HUES6 (cell line): ENCODE data around the gene PRKCA.
"Not testable (repeated sequence)": the region's sequence is repeated elsewhere in the genome, so short reads cannot be mapped to it uniquely, and the experiment has no call there.

Source experiments
- H3K27ac ChIP-seq: 2 replicates; pipeline ENCODE4 v1.7.0; 2013; ENCODE audit warnings: low read depth, mild to moderate bottlenecking, low read length, inconsistent platforms
- H3K27me3 ChIP-seq: 2 replicates; pipeline ENCODE4 v1.6.1; 2013; ENCODE audit warnings: low read length; ENCODE audit not compliant: control insufficient read depth, insufficient read depth
- H3K36me3 ChIP-seq: 2 replicates; pipeline ENCODE4 v1.6.1; 2013; ENCODE audit warnings: low read length; ENCODE audit not compliant: control insufficient read depth, insufficient read depth
- H3K4me1 ChIP-seq: 2 replicates; pipeline ENCODE4 v1.6.1; 2013; ENCODE audit warnings: low read length; ENCODE audit not compliant: control insufficient read depth, insufficient read depth
- H3K4me3 ChIP-seq: 2 replicates; pipeline ENCODE4 v1.5.1; 2013; ENCODE audit warnings: low read depth, low read length
- H3K9ac ChIP-seq: one replicate; pipeline ENCODE4 v1.6.1; 2013; ENCODE audit warnings: mild to moderate bottlenecking, low read length
- H3K9me3 ChIP-seq: 2 replicates; pipeline ENCODE4 v1.6.1; 2013; ENCODE audit warnings: low read depth, low read length; ENCODE audit not compliant: control insufficient read depth, insufficient read depth

PRKCA gene

DNA sequence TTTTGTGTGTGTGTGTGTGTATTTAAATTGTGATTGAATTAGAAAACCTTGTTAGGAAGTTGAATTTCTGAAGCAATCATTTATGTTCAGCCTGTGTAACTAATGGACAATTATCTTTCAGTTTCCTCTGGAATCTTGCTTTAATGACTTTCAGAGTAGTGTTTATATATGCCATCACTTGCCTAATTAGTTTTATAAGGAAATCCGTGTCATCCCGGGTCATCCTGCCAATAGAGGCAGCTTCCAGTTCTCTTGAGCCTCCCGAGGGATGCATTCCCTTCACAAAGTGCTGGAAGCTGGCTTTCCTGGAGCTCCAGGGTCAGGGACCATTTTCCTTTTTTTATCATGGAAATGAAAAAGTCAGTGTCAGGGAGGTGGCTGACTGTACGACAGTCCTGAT lies 42.9 kb downstream of the PRKCA start:
- Histone ChIP-seq H3K4me1 (peaks cover 20% of the 10 kb centered on the region), H3K9ac (no peak overlapping the region), H3K9me3 (no peaks in the 10 kb centered on the region), H3K27ac (no peak overlapping the region), H3K4me3 (no peak overlapping the region), H3K27me3 (no peaks in the 10 kb centered on the region), H3K36me3 (no peaks in the 10 kb centered on the region)

DNA sequence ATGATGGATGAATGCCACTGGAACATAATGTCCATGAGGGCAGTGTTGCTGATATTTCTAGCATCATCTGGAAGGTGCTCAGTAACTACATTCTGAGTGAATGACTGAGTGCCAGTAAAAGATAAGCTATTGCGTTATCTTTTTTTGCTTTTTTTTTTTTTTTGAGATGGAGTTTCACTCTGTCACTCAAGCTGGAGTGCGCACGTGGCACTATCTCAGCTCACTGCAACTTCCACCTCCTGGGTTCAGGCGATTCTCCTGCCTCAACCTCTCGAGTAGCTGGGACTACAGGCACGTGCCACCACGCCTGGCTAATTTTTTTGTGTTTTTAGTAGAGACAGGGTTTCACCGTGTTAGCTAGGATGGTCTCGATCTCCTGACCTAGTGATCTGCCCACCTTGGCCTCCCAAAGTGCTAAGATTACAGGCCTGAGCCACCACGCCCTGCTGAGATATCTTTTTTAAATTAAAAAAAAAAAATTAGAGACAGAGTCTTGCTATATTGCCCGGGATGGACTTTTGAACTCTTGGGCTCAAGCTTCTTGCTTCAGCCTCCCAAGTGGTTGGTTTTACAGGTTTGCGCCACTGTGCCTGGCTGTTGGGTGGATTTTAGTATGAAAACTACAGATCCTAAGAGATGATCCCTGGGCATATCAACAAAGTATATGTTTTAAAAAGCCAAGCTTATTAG lies 43.7 kb downstream of the PRKCA start:
- H3K4me1 ChIP-seq = peaks cover 20% of the 10 kb centered on the region
- H3K4me3 ChIP-seq, H3K9me3 ChIP-seq, H3K9ac ChIP-seq, H3K27me3 ChIP-seq, H3K36me3 ChIP-seq, H3K27ac ChIP-seq: not testable (repeated sequence)

DNA sequence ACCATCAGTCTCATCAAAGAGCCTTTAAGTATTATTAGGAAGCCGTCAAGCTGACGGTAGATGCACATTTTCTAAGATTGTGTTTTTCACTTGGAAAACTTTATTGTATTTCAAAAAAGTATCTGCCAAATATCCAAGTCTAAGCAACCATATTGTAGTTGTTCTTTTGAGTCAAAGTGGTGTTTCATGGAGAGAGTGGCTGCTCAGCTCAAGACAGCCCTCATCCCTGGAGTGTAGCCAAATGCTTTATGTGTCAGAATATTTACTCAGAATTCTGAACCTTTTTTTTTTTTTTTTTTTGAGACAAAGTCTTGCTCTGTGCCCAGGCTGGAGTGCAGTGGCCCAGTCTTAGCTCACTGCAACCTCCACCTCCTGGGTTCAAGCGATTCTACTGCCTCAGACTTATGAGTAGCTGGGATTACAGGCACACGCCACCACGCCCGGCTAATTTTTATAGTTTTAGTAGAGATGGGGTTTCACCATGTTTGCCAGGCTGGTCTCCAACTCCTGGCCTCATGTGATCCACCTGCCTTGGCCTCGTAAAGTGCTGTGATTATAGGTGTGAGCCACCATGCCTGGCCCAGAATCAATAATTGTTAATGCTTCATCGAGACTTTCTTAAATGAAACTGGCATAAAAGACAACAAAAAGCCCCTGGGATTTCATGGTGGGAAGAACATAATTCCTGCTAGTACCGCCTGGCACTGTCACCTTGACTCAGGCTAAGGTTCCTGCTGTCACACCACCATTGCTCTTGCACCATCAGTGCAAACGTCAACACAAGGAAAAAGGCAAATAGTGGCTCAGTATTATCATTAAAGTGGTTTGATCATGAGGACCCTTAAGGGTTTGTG lies 45.5 kb downstream of the PRKCA start:
- no peak overlapping the region for H3K9ac ChIP-seq
- no peak overlapping the region for H3K4me3 ChIP-seq
- peaks cover 20% of the 10 kb centered on the region for H3K4me1 ChIP-seq
- no peaks in the 10 kb centered on the region for H3K27me3 ChIP-seq
- H3K36me3 ChIP-seq = no peaks in the 10 kb centered on the region
- no peak overlapping the region for H3K27ac ChIP-seq
- H3K9me3 ChIP-seq = no peaks in the 10 kb centered on the region

DNA sequence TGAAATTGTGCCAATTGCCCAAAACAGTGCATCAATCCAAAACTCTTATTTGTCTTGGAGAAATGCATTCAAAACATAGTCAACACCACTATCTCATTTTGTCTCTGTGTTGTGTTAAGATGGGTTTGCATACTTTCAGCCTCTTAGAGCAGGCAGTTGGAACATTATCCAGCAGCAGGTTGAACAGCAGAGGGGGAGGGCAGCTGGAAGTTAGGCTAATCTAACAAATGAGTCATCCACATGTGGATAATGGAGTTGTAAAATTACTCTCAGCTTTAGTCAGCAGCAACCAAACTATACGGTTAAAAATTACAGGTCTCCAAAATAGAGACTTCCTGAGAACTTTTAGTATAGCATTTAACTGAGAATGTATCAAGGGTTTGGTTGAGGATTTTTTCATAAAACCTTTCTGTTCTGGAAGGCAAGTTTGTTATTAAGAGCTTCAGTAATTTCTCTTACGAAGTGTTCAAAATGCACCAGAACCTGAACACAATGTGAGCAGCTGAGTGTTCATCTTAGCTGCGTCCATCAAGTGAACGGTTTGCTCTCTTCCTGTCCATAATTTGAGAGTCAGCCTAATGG lies 46.3 kb downstream of the PRKCA start:
- no peaks in the 10 kb centered on the region for H3K27me3 ChIP-seq
- H3K36me3 ChIP-seq = no peaks in the 10 kb centered on the region
- no peak overlapping the region for H3K9ac ChIP-seq
- peaks cover 20% of the 10 kb centered on the region for H3K4me1 ChIP-seq
- H3K9me3 ChIP-seq = no peaks in the 10 kb centered on the region
- no peak overlapping the region for H3K27ac ChIP-seq
- no peak overlapping the region for H3K4me3 ChIP-seq

DNA sequence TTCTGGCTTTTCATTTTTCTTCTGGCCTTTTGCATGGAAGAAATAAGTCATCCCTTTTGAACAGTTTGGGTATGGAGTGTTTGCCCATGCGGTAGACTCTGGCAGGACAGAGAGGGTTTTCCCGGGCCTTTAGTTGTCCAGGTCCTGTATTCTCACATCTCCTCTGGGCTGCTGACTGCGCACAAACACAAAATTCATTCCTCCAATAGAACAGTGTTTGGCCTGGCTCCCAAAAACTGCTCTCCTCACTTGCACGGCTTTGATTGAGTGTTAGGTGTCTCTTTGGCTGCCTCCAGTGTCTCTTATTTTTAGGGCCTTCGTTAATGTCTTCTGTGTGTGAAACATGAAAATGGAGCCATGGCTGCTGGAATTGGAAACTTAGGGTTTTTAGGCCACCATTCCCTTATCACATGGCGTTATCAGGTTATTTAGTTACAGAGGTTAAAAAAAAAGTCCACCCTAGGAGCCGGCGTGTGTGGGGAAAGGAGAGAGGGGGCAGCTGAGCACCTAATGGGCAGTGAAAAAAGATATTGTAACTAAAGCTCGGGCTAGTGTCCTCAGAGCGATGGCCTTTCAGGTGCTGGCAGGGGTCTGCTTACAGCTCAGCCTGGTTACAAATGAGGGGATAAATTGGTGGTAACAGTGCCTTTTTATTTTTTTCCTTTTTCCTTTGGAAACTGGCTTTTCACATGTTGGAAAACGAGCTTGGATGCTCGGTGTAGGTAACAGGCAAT lies 47.3 kb downstream of the PRKCA start:
- H3K27me3 ChIP-seq = no peaks in the 10 kb centered on the region
- H3K36me3 ChIP-seq = no peaks in the 10 kb centered on the region
- no peak overlapping the region for H3K27ac ChIP-seq
- no peak overlapping the region for H3K4me3 ChIP-seq
- H3K4me1 ChIP-seq = peaks cover 29% of the 10 kb centered on the region
- H3K9me3 ChIP-seq = no peaks in the 10 kb centered on the region
- H3K9ac ChIP-seq = no peak overlapping the region

DNA sequence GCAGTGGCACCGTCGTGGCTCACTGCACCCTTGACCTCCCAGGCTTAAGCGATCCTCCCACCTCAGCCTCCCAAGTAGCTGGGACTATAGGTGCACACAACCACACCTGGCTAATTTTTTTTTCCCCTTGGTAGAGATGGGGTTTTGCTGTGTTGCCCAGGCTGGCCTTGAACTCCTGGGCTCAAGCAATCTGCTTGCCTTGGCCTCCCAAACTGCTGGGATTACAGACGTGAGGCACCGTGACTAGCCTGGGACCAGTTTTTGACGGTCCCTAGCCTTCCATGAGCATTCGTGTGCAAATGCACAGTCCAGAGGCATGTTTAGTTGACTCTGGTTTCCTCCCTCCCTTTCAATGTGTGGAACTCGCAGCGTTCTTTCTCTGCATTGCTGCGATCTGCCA lies 48.2 kb downstream of the PRKCA start:
- H3K4me1 ChIP-seq = peaks cover 34% of the 10 kb centered on the region
- H3K27me3 ChIP-seq, H3K9me3 ChIP-seq, H3K27ac ChIP-seq, H3K36me3 ChIP-seq, H3K4me3 ChIP-seq, H3K9ac ChIP-seq: not testable (repeated sequence)

DNA sequence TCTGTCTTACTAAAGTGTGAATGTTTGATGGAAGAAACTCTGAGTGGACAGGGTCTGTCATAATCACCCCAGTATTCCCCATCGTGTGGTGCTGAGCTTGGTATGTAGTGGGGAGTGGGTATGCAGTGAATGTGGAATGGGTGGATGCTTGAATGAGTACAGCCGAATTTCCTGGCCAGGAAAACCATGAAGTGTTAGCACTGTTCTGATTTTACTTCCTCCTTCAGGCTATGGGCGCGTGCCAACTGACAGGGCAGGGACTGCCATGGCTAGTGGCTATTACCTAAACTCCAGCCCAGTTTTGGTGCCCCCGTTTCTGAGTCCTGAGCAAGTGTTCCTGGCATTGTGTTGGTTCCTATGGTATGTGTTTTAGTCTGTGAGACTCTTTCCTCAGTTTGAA lies 48.6 kb downstream of the PRKCA start:
- H3K27me3 ChIP-seq = no peaks in the 10 kb centered on the region
- peaks cover 34% of the 10 kb centered on the region for H3K4me1 ChIP-seq
- no peaks in the 10 kb centered on the region for H3K9me3 ChIP-seq
- no peak overlapping the region for H3K4me3 ChIP-seq
- no peak overlapping the region for H3K27ac ChIP-seq
- no peak overlapping the region for H3K9ac ChIP-seq
- H3K36me3 ChIP-seq = no peaks in the 10 kb centered on the region

DNA sequence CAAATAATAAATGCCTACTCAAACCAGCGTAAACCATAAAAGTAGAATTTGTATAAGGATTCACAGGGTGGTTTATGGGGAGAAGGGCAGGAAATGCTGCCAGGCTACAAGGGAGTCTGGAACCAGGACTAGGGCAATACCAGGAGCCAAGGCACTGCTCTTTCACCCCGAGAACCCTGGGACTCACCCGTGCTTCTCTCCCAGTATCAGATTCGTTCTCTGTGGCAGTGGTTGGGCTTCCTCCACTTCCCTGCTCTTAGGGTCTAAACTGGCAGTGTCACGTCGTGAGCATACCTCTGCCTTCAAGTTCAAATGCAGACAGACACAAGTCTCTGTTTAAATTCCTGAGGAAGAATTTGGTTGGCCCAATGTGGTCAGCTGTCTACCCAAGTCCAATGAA lies 49.3 kb downstream of the PRKCA start:
- Histone ChIP-seq H3K9ac (no peak overlapping the region), H3K27me3 (no peaks in the 10 kb centered on the region), H3K27ac (no peak overlapping the region), H3K4me1 (peaks cover 34% of the 10 kb centered on the region), H3K36me3 (no peaks in the 10 kb centered on the region), H3K9me3 (no peaks in the 10 kb centered on the region), H3K4me3 (no peak overlapping the region)

DNA sequence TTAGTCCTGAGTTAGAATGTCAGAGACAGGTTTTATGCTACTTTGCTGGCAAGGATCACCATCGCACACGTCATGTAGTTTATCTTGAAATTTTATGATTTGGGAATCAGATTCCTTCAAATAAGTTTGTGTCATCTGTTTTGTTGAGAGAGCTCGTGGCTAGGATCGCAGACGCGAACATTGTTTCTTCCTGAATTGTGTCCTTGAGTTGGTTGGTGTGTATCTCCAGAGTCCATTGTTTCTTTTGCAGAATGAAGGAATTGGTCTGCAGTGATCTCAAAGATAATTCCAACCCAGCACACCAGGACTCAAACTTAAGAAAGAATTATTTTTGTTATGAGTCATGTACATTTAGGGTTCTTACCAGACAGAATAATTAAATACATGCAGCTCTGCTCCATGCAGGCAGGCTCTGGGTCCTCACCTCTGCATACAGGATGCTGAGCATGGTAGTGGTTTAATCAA lies 51.6 kb downstream of the PRKCA start:
- H3K4me3 ChIP-seq = no peak overlapping the region
- H3K4me1 ChIP-seq = peaks cover 26% of the 10 kb centered on the region
- no peaks in the 10 kb centered on the region for H3K9me3 ChIP-seq
- no peaks in the 10 kb centered on the region for H3K27me3 ChIP-seq
- no peaks in the 10 kb centered on the region for H3K36me3 ChIP-seq
- no peak overlapping the region for H3K9ac ChIP-seq
- H3K27ac ChIP-seq = no peak overlapping the region

DNA sequence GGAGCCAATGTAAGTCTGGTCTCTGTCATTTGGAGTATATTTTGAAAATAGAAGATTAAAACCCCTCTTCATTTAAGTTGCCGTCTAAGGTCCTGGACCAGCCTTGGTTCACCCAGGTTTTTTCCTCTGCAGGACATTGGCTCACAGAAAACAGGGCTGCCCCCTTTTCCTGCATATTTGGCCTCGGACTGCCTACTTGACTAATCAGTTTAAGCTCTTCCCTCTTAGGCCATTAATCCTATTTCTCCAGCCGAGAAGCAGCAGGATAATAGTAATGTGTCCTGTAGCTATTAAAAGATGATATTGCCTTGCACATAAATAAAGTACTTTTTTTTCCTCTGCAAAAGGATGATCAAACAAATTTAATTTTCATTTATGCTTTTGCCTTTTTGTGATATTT lies 52.1 kb downstream of the PRKCA start:
- Histone ChIP-seq H3K27me3 (no peaks in the 10 kb centered on the region), H3K4me1 (peaks cover 21% of the 10 kb centered on the region), H3K27ac (no peak overlapping the region), H3K9me3 (no peaks in the 10 kb centered on the region), H3K9ac (no peak overlapping the region), H3K36me3 (no peaks in the 10 kb centered on the region), H3K4me3 (no peak overlapping the region)
